ENCODE data around the gene CDC42EP3.

GRCh38 chr2:37695336-37695735 lies 23.9 kb upstream of the CDC42EP3 start:
- TF ChIP-seq CTCF (IDR thresholded peaks at IDR 0.05; ENCODE audit: borderline replicate concordance, extremely low read depth, low read length, poor library complexity, severe bottlenecking) (no peak), EZH2 (IDR thresholded peaks at IDR 0.05; ENCODE audit: borderline replicate concordance, low read depth, low read length, severe bottlenecking) (no peak)

Measured in DND-41 (cell line).